IPS-11a (cell line): ENCODE results near the gene INPP5J.

Source experiments
- H3K4me3 ChIP-seq: one replicate; pipeline ENCODE4 v1.5.1; 2013; ENCODE audit warnings: low read depth, low read length, control low read depth

The INPP5J gene

DNA sequence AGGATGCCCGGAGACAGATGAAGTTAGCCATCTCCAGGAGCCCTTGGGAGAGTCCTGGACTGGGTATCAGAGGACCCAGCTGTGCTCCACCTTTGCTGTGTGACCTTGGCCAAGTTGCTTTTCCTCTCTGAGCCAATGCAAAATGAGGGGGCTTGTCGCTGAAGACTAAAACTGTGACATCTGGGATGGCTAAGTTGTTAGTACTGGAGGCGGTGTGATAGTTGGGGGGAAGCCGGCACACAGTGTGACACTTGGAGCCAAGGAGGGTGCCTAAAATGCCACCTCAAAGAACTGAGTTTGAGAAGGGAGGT lies 481 bp downstream of the INPP5J start:
- H3K4me3 ChIP-seq, result peak overlapping the region; percentile 41

- H3K4me3 ChIP-seq, result no peak overlapping the region
Observed at GRCh38 chr22:31124290-31124689, 1.5 kb downstream of the INPP5J start.

GRCh38 chr22:31124811-31125465 lies 2.2 kb downstream of the INPP5J start:
- H3K4me3 ChIP-seq, result no peak overlapping the region

DNA sequence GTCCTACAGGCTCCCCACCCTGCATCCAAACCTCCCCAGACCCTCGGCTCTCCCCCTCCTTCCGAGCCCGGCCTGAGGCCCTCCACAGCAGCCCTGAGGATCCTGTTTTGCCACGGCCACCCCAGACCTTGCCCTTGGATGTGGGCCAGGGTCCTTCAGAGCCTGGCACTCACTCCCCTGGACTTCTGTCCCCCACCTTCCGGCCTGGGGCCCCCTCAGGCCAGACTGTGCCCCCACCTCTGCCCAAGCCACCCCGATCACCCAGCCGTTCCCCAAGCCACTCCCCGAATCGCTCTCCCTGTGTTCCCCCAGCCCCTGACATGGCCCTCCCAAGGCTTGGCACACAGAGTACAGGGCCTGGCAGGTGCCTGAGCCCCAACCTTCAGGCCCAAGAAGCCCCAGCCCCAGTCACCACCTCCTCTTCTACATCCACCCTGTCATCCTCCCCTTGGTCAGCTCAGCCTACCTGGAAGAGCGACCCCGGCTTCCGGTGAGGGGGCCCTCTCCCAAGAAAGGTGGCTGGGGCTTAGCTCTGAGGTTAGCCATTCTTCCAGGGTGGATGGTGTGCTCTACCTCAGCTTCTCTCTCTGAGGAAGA lies 2.9 kb downstream of the INPP5J start:
- no peak overlapping the region for H3K4me3 ChIP-seq

DNA sequence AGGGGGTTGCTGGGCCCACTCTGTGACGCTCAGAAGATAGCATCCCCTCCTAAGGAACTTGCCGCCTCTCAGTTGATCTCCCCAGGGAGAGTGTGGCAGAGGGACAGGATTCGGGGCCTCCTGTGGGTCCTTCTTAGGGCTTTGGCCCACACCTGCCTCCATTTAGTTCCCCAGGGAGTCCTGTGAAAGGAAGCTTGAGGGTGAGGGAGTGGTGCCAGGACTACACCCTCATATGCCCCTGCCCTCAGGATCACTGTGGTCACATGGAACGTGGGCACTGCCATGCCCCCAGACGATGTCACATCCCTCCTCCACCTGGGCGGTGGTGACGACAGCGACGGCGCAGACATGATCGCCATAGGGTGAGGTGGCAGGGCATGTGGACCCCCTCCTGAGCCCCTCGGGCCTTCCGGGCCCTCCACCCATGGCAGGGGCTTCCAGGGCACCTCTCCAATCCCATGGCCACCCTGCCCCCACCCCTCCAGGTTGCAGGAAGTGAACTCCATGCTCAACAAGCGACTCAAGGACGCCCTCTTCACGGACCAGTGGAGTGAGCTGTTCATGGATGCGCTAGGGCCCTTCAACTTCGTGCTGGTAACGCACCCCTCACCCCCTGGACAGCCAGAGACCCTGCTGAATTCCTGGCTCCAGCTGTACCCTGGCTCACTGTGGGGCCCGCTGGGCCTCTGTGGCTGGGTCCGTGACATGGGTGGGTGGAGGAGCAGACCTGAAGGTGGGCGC lies 3.5 kb downstream of the INPP5J start:
- H3K4me3 ChIP-seq, result no peak overlapping the region

DNA sequence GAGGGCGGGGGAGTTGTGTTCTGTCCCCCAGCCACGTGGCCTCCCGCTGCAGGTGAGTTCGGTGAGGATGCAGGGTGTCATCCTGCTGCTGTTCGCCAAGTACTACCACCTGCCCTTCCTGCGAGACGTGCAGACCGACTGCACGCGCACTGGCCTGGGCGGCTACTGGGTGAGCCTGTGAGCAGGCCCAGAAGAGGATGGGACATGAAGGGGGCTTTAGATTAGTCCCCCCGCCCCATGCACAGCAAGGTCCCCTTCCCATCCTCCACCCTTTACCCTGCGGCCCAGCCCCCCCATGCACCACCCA lies 4.1 kb downstream of the INPP5J start:
- no peak overlapping the region for H3K4me3 ChIP-seq

GRCh38 chr22:31127181-31127772 lies 4.5 kb downstream of the INPP5J start:
- no peak overlapping the region for H3K4me3 ChIP-seq

- H3K4me3 ChIP-seq, result no peak overlapping the region
Observed at GRCh38 chr22:31128156-31128555, 5.4 kb downstream of the INPP5J start.

DNA sequence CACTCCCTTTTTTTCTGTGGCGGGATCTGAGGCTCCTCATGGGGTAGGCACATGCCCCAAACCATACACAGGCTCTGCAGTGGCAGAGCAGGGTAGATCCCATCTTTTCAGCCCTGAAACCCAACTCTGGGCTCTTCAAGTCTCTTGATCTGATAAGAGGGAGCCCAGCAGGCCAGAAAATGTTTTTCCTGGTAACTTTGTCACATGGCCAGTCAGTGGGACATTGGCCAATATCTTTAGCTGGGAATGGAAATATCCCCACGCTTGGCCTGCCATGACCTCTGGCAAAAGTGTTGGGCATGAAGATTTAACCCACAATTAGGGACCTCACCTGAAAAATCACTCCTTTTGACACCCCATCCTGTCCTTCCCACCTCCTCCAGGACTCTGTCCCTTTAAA lies 8.1 kb downstream of the INPP5J start:
- no peak overlapping the region for H3K4me3 ChIP-seq

- H3K4me3 ChIP-seq, result no peak overlapping the region
Observed at GRCh38 chr22:31133911-31134310, 11.1 kb downstream of the INPP5J start.

- H3K4me3 ChIP-seq, result no peak overlapping the region
Observed at GRCh38 chr22:31134688-31135087, 11.9 kb downstream of the INPP5J start.

- no peak overlapping the region for H3K4me3 ChIP-seq
Observed at GRCh38 chr22:31135706-31136105, 12.9 kb downstream of the INPP5J start.

DNA sequence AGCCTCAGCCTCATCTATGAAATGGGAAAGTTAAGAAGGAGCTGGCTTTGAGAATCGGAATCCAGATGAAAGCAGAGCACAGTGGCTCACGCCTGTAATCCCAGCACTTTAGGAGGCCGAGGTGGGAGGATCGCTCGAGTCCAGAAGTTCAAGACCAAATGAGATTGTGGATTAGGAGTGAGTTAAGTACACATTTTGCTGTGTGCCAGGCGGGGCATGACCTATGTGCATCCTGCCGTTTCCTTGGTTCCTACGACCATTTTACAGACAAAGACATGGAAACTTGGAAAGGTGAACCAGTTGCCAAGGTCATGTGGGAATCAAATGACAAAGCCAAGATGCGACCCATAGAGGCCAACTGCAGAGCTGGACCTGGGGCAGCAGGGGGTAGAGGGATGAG lies 13.4 kb downstream of the INPP5J start:
- H3K4me3 ChIP-seq, result no peak overlapping the region

DNA sequence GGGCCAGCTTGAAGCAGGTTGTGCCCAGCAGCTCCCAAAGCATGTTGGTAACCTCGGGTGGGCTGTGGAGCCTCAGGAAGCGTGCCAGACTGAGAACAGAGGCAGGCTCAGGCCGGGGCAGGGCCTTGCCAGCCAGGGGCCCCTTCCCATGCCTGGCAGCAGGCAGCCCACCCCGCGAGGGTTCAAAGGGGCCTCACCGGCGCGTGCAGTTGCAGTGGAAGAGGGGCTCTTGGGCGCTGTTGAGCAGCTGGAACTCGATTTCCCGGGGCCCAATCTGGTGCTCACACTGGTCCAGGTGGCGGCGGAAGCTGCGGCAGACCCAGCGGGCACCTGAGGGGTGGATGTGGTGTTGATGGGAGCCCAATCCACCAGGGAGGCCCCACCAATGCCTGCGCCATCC lies 13.9 kb downstream of the INPP5J start:
- no peak overlapping the region for H3K4me3 ChIP-seq

- no peak overlapping the region for H3K4me3 ChIP-seq
Observed at GRCh38 chr22:31137721-31138120, 15.0 kb downstream of the INPP5J start.

- no peak overlapping the region for H3K4me3 ChIP-seq
Observed at GRCh38 chr22:31138126-31138525, 15.4 kb downstream of the INPP5J start.

DNA sequence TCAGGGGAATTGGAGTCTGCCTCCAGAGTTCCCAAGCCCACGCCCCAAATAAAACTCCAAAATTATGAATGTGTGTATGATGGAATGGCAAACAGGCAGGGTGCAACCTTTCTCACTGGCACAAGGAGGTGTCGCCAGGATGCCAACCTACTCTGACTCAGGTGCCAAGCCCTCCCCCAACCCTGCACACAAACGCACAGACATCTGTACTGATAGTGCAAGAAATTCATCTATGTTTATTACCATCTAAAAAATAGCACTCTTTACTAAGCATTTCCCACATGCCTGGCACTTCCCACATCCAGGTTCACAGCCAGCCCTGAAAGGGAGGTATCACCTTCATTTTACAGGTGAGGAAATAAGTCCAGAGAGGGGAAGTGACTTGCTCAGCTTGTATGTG lies 16.3 kb downstream of the INPP5J start:
- no peak overlapping the region for H3K4me3 ChIP-seq

DNA sequence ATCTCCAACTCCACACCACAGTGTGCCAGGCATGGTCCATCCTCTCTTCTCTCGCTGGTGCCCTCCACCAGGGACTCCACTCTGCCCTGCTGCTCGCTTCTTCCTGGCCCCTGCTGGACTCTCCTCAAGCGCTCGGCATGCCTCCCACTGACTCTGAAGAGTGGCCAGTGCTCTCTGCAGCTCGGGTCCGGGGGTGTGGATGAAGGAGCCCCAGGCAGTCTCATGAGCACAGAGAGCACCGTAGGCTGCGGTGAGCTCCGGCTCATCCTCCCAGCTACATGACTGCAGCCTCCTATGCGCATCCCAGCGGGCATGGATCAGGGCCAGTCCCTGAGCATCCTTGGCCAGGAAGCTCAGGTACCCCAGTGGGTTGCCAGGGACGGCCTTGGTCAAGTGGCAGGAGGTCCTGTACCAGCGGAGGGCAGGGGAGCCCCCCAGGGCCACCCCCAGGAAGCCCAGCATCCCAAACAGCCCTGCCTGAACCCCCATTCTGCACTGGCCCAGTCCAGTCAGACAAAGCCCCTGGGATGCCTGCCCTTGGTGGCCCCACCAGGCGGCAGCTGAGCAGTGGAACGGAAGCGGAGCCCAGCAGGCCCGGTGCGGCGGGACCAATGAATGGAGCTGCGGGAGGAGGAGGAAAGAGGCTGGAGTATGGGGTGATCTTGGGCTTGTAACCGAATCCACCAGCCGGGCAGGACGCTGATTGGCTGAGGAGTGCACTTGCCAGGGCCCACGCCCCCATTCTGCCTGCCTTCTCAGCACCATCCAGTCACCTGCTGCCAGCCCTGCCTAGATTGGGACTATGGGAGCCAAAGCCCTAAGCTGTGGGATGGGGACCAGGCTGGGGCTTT lies 17.3 kb downstream of the INPP5J start, which contains the start of gene PLA2G3:
PLA2G3 (minus strand) TSS at position 643 of the 851 bp plus-strand sequence; CDS start at position 489, 154 bp downstream.
- H3K4me3 ChIP-seq, result no peak within 1 kb of the TSS

GRCh38 chr22:31140746-31141145 lies 18.0 kb downstream of the INPP5J start:
- H3K4me3 ChIP-seq, result no peak overlapping the region

- no peak overlapping the region for H3K4me3 ChIP-seq
Observed at GRCh38 chr22:31141551-31141950, 18.8 kb downstream of the INPP5J start.

DNA sequence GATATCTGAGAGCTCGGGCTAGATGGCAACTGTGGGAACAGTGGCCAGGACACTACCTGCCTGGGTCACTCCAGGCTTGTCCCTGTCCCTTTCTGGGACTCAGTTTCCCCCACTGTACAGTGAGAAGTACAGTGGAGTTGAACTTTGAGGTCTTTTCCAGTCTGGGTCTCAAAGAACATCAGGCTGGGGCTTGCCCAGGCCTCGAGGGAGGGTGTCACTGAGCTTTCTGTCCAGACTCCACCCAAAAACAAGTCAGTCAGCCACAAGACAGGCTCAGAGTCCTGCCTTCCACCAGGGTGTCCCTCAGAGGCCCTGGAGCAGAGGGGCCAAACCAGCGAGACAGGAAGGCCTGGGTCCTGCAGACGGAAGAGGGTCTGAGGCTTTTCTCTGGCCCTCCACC lies 19.5 kb downstream of the INPP5J start:
- H3K4me3 ChIP-seq, result no peak overlapping the region
